AG09309 (cell line): ENCODE results near the gene BICRAL.
A peak's percentile ranks its signal among the peaks of the same experiment; 100 is the strongest.
"Not testable (repeated sequence)": the region's sequence is repeated elsewhere in the genome, so short reads cannot be mapped to it uniquely, and the experiment has no call there.

Source experiments
- DNase-seq: peaks from one replicate; pipeline ENCODE4 v3.0.0-alpha.2; 2010; ENCODE audit warnings: low read depth
- H3K4me3 ChIP-seq: 2 replicates; pipeline ENCODE4 v1.5.1; 2011; ENCODE audit warnings: mild to moderate bottlenecking, low read depth, low read length, moderate library complexity; ENCODE audit not compliant: control insufficient read depth
- CTCF ChIP-seq: IDR thresholded peaks from 2 replicates; pipeline ENCODE4 v1.5.1; 2011; ENCODE audit warnings: mild to moderate bottlenecking, low read depth, low read length, inconsistent platforms; ENCODE audit not compliant: insufficient read depth, control insufficient read depth; ENCODE audit errors: missing control alignments

BICRAL gene

GRCh38 chr6:42891199-42891722 lies 109.4 kb downstream of the BICRAL start:
- H3K4me3 ChIP-seq: peak overlapping the region; percentile 77
- no peak for TF ChIP-seq CTCF
- DNase-seq: no peak

GRCh38 chr6:42894041-42894828 lies 112.4 kb downstream of the BICRAL start:
- not testable (repeated sequence) for DNase-seq, H3K4me3 ChIP-seq

GRCh38 chr6:42896178-42896719 lies 114.4 kb downstream of the BICRAL start:
- DNase-seq: no peak
- no peak overlapping the region for H3K4me3 ChIP-seq
- TF ChIP-seq CTCF: no peak

GRCh38 chr6:42898891-42899361 lies 117.1 kb downstream of the BICRAL start:
- no peak overlapping the region for H3K4me3 ChIP-seq
- DNase-seq: no peak
- TF ChIP-seq CTCF: peak; percentile 56

GRCh38 chr6:42899871-42900270 lies 118.0 kb downstream of the BICRAL start:
- TF ChIP-seq CTCF: no peak
- H3K4me3 ChIP-seq: no peak overlapping the region
- no peak for DNase-seq

- TF ChIP-seq CTCF: peak; percentile 82
- H3K4me3 ChIP-seq: no peak overlapping the region
- no peak for DNase-seq
Observed at GRCh38 chr6:42901538-42901957, 119.7 kb downstream of the BICRAL start.

- not testable (repeated sequence) for DNase-seq, H3K4me3 ChIP-seq
Observed at GRCh38 chr6:42902429-42903263, 120.8 kb downstream of the BICRAL start.
